ENCODE data around the gene GUCY2F. TPM values are rescaled to one million over a fixed set of nuclear protein-coding genes. Genes with fewer than 3 reads are reported as not detected.

Gene GUCY2F
- total RNA-seq, result not detected
- long read RNA-seq, donor 1, result 0 reads
- long read RNA-seq, donor 2, result 0 reads

DNA sequence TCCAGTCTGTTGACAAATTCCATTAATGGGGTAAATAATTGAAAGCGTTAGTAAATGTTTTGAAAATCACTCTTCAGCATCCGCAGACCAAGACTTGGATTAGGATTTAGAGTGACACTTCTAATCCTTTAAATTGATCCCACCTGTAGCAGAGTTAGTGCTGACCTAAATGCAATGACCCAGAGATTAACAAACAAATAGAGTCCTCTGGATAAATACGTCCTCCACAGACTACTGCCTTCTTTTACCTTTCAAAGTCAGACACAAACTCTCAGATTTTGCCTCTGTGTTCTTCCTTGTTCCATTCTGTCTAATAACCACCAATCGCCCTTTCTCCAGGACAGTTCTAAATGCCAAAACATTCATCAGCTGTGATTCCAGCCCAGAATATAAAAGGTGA is at the start of gene GUCY2F:
GUCY2F (minus strand) TSS at position 101 of the 400 bp plus-strand sequence. CDS start 6,150 bp downstream, outside the sequence.
- intact Hi-C loops (cut with DNase I), result no loop called here
- DNase-seq (ENCODE audit: low spot score), result no peak

DNA sequence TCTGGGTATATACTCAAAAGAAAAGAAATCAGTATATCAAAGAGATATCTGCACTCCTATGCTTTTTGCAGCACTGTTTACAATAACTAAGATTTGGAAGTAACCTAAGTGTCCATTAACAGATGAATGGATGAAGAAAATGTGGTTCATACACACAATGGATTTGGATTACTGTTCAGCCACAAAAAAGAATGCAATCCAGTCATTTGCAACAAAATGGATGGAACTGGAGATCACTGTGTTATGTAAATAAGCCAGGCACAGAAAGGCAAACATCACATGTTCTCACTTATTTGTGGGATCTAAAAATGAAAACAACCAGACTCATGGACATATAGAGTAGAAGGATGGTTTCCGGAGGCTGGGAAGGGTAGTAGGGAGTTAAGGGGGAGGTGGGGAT is 37.1 kb upstream of the GUCY2F start:
- DNase-seq (ENCODE audit: low spot score), result no peak
- intact Hi-C loops (cut with DNase I), result no loop called here

DNA sequence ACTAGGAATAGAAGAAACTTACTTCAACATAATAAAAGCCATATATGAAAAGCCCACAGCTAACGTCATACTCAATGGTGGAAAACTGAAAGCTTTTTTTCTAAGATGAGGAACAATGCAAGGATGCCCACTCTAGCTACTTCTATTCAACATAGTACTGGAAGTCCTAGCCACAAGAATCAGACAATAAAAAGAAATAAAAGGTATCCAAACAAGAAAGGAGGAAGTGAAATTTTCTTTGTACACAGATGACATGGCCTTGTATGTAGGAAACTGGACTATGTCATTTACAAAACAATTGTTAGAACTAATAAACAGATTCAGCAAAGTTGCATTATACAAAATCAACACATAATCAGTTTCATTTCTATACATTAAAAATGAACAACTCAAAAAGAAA is 29.2 kb upstream of the GUCY2F start:
- DNase-seq (ENCODE audit: low spot score), result no peak
- intact Hi-C loops (cut with DNase I), result no loop called here

DNA sequence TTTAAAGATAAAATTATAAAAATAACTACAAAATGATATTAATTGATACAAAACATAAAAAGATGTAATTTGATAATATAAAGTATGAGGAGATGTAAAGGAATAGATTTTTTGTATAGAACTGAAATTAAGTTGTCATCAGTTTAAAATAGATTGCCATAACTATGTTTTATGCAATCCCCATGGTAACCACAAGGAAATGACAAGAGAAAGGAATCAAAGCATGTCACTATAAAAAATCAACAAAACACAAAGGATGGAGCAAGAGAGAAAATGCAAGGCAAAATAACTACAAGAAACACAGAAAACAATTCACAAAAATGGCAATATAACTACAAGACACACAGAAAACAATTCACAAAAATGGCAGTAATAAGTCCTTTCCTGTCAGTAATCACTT is 27.0 kb upstream of the GUCY2F start:
- intact Hi-C loops (cut with DNase I), result no loop called here
- DNase-seq (ENCODE audit: low spot score), result no peak

DNA sequence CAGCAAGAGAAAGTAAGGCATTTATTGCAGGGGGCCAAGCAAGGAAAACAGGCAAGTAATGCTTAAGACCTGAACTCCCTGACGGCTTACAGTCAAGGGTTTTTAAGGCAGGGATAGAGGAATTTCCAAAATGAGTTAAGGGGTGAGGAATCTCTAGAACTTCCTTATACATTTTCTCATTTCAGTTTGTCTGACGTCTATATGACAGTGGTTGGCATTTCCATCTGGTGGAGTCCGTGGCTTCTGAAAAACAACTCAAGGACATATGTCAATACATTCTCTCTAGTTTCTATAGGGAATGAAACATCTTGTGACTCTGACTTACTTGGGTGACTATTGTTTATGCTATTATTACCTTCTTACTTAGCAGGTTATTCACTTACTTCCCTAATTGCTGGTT is 19.3 kb upstream of the GUCY2F start:
- intact Hi-C loops (cut with DNase I), result no loop called here
- no peak for DNase-seq (ENCODE audit: low spot score)

DNA sequence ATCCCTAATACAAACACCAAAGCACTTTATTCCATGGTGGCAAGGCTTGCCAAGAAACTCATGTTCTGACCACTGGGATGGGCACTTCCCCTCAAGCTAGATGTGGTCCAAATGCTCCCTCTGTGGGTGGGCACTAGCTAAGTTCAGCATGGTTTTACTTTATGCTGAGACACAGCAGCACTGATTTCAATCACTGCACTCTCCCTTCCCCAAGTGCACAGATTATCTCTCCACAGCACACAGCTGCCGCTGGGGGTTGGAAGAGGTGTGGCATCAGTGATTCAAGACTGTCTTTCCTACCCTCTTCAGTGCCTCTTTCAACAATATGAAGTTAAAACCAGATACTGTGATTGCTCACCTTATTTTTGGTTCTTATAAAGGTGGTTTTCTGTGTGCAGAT is 16.5 kb upstream of the GUCY2F start:
- intact Hi-C loops (cut with DNase I), result no loop called here
- DNase-seq (ENCODE audit: low spot score), result no peak

DNA sequence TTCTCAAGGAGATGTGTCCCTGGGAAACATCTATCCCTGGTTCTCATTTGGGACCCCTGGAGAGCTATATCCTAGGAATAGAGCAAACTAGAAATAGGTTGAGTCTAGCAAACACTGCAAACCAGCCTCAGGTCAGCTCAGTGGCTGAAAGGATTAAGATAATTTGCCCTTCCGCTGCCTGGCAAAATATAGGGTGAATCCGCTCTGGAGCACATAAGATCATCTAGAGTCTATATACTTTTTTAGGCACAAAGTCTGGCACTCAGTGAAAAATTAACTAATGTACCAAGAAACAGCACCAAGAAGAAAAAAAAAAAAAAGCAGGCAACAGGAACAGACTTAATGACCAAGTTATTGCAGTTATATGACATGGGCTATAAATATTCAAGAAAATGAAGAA is 7.3 kb upstream of the GUCY2F start:
- DNase-seq (ENCODE audit: low spot score), result no peak
- intact Hi-C loops (cut with DNase I), result no loop called here

DNA sequence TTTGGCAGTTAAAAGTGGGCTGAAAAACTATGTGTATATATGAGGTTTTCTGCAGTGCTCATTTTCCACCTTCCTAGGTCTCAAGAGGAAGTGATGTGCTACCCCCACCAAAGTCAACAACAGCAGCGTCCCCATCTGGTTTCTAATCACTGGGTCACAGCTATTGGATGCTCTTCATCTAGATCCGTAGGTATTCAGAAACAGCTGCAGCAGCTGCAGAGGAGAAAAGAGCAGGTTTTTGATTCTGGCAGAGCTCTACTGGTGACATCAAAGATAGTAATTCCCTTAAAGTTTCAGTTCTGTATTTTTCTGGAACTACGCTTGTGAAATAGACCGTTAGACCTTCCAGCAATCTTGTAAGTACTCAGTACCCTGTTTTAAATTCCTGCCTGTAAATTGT is 5.8 kb upstream of the GUCY2F start:
- intact Hi-C loops (cut with DNase I), result no loop called here
- DNase-seq (ENCODE audit: low spot score), result no peak

DNA sequence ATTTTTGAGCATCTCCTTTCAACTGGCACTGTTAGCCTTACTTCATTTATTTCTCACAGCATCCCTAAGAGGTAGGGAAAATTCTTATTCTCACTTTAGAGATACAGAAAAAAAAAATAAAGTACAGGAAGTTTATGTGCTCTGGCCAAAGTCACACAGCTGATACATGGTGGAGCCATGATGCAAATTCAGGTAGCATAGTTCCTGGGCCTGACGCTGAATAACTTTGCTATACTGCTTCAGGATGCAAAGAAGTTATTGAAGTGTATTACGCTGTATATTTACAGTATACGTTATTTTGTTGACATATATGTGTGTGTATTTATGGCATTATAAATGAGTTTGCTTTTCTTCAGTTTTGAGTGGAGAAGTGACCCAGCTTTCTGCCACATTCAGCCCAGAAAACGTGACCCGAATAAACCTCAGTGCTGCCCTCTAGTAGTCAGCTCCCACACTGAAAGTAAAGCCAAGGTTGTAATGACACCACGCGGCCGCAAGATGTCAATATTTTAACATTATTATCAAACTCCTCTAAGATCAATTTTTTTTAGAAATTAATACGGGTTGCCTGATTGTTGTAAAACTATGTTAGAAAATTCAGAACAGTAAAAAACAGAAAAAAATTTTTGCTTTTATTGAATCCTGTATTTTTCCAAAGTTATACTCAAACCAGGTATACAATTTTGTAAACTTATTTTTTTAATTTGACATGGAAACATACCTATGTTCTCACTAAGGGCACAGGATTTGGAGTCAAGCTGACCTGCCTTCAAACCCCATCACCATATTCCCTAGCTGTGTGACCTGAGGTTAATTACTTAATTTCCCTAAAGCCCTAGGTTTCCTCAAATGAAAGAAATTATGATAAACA is 3.8 kb upstream of the GUCY2F start:
- intact Hi-C loops (cut with DNase I), result no loop called here
- DNase-seq (ENCODE audit: low spot score), result peak; percentile 83

DNA sequence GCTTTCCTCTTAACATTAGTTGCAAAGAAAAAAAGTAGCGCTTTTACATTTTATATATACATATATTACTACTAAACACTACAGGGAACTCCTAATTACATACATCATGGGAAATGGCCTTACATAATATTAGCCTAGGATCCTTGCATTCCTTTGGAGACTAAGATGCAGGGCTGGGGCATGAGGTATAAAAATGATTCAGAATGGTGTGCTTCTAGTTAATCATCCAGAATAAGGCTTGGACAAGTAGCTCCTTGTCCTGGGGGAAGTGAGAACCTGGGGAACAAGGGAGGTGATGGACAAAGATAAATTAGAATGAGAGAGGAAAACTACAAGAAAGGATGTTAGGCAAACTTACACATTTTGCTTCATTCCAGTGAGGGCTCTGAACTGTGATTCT is 3.0 kb upstream of the GUCY2F start:
- no peak for DNase-seq (ENCODE audit: low spot score)
- intact Hi-C loops (cut with DNase I), result no loop called here

DNA sequence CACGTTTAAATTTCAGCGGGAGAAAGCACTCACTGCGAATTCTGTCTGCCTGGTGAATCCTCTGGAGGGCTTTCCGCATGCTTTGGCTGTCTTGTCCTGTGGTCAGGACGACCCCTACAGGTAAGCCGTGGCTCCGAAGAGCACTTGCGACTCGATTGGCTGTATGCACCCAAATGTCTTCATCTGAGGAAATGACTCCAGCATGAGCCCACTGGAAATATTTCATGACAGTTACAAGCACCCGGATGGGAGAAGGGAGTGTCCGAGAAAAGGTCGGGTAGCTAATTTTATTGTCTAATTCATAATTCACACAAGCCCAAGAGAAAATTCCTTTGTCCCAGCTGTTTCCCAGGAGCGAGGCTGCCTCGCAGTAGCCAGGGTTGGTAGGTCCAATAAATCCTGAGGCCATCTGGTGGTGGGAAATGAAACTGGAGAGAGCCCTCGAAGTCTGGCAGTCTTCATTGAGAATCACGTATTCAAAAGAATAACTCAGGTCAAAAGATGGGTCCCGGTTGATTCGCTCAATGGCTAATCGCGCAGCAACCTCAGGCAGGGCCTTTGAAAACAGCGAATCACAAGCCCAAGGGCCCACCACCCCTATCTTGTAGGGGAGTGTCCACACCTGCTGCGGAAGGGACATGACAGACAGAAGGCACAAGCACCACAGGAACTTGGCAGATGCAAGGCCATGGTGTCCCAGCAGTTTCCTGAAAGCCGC is 6.6 kb downstream of the GUCY2F start:
- intact Hi-C loops (cut with DNase I), result no loop called here
- no peak for DNase-seq (ENCODE audit: low spot score)

DNA sequence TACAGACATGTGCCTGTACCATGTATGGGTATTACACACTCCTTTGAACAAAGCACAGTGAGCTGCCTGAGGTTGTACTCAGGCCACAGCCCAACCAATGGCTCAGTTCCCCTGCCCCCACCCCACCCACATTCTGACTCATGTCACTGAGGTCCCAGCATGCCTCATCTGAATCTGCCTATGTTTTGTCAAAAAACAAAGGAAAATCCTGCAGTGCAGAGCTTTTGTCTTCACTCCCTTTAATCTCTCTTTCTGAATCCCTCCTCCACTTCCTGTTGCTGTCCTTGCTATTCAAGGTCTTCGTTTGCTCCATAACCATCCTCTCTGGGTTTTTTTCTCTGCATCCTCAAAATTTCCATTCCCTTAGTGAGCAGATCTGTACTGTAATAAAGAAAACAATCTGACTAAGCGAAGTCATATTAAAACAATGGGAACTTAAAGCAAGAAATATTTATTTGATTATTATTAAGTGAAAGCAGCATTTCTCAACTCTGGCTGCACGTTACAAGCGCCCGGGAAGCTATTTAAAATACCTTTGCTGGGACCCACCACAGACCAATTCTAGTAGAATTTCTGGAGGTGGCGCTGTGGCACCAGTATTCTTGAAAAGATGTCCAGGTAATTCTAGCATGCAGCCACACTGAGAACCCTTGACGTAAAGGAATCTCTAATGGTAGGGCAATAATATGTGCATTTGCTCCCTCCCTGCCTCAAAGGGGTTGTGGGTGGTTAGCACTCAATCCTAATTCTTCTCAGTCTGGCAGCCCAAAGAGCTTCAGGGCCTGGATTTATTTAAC is 8.7 kb downstream of the GUCY2F start:
- DNase-seq (ENCODE audit: low spot score), result no peak
- intact Hi-C loops (cut with DNase I), result no loop called here

DNA sequence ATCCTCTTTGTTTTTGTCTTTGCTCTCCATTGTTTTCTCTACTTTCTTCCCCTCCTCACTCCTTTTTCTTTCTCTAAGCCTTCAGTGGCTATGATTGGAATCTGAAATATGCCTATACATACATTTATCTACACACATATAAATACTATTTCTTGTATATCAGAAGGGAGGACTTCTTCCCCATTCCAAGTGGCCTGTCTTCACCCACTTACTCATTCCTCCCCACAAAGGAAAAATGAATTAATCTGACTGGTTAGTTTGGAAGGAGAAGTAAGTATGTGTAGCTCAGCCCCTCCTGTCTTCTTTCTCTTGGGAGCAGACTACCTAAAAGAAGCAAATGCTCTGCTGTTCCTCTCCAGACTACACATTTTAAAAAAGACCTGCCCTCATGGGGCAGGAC is 17.7 kb downstream of the GUCY2F start:
- intact Hi-C loops (cut with DNase I), result no loop called here

DNA sequence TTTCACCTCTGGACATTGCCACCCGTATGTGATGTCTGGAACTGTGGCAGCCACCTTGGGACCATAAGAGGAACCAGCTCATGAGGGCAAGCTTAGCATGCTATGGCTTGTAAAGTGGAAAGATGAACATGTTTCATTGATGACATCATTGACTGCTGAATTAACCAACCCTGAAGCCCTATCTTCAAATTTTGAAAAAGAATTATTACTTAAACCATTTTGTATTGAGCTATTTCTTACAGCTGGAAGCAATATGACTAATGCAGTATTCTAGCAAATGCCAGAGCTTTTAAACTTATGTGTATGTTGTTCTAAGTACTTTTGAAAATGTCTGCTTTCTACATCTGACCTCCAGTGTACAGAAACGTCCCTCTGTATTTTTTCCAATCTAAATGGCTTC is 18.1 kb downstream of the GUCY2F start:
- DNase-seq (ENCODE audit: low spot score), result no peak
- intact Hi-C loops (cut with DNase I), result no loop called here

More for the DNA sequence above, 17.7 kb downstream of the GUCY2F start:
- DNase-seq (ENCODE audit: low spot score), result no peak

DNA sequence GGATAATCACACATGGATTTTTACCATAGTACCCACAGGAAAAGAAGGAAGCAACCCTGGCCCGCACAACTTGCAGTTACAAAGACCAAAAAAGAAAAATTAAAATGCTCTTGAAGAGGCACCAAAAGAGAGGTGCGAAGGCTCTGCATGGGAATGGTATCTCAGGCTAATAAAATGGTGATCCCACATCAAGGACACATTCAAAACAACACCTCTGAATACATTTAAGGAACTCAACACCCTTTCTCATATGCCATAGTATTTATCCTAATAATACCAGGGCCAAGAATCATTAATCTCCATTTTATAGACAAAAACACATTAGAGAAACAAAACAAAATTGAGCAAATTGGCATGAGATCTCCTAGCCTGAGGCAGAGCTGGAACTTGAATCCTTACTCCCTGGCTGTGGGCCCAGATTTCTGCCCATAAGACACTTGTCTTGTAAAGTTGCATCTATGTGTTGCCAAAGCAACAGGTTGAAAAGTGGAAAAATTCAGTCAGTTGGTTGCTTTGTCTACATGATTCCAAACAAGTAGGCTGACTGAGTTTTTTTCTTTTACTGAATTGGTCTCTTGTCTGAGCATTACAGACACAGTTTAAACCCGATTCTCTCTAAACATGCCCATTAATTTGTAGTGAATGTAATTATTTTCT is 33.5 kb downstream of the GUCY2F start:
- no peak for DNase-seq (ENCODE audit: low spot score)

DNA sequence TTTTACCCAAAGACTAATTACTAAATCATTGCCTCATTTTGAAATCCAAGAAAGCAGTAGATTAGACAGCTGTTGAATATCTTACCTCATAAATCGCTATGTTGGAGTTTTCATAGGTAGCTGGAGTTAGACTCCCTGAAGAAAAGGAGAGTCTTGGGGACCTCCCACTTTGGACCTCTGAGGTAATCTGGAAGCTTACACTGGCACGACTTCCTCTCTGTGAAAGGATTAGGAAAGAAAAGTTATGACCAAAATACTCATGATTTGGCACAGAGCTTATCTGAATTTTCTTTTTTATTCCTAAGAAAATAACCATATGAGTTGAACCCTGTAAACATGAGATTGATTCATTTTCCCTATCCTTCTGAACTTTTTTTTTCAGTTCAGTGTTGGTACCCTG is 40.6 kb downstream of the GUCY2F start:
- DNase-seq (ENCODE audit: low spot score), result no peak
- intact Hi-C loops (cut with DNase I), result no loop called here

More for the DNA sequence above, 33.5 kb downstream of the GUCY2F start:
- intact Hi-C loops (cut with DNase I), result no loop called here

DNA sequence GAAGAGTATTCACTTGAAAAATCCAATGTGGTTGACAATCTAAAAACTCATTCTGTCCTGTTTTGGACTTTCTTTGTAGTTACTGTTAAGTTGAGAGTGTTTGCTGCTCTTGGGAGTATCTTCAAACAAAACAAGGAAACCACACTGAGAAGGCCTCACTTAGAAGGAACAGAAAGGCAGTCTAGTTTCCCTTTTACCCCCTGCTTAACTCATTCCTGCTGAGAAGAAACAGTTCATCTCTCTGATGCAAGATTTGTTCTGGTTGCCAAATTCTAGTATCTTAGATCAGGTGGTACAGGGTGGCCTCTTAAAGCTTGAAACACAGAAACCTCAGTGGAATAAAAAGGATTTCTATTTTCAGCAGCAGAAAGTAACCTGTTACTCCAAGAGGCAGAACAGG is 41.4 kb downstream of the GUCY2F start:
- DNase-seq (ENCODE audit: low spot score), result no peak
- intact Hi-C loops (cut with DNase I), result no loop called here

DNA sequence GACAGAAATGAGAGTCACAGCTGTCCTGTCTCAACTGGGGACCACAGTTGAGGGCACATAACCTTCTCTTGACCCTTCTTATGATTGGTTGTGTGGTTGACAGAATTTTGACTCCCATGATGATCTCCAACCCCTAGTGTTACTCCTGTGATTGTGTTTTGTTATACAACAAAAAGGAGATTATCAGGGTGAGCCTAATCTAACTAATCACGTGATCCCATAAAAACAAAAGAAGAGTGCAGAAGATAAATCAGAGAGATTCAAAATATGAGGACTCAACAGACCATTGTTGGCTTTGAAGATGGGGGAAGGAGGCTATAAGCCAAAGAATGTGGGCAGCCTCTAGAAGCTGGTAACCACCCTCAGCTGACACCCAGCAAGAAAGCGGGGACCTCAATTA is 72.7 kb downstream of the GUCY2F start:
- no peak for DNase-seq (ENCODE audit: low spot score)
- intact Hi-C loops (cut with DNase I), result no loop called here

DNA sequence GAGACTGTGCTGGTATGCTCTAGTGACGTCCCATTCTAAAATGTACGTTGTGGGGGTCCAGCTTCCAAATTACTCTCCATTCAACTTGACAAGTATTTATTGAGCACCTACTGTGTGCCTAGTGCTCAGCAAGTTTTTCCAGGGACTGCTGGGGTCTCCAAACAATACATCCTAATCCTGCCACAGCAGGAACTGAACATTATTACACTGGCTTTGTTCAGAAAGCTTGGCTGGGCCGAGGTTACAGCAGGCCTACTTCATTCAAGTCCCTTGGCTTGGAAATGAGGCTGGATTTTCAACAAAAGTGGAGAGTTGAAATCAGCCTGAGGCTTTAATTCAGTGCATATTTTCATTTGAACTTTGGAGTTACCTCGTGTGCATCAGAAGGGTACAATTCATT is 78.0 kb downstream of the GUCY2F start:
- intact Hi-C loops (cut with DNase I), result no loop called here
- DNase-seq (ENCODE audit: low spot score), result no peak

DNA sequence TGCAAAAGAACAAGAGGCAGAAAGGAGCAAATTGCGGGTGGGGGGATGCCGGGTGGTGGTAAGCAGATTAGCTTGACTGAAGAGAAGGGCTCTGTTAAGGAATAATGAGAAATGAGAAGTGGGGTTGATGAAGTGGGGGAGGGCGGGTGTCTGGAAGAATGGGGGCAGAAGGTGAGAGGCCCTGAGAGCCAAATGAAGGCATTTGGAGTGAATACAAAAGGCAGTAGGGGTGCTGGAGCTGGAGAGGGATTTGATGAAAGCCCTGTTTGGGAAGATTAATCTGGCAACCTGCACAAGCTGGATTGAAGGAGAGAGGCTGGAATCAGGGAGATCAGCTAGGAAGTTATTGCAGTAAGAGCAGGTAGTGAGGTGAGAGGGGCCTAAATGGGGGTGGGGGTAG is 82.1 kb downstream of the GUCY2F start:
- intact Hi-C loops (cut with DNase I), result no loop called here
- no peak for DNase-seq (ENCODE audit: low spot score)
